Measurements from ENCODE around the gene TRIO.

The TRIO gene

GRCh38 chr5:14526493-14526892 lies 383.4 kb downstream of the TRIO start:
- H3K36me3 ChIP-seq, result no peaks in the 10 kb centered on the region
- TF ChIP-seq, protein P1, sequence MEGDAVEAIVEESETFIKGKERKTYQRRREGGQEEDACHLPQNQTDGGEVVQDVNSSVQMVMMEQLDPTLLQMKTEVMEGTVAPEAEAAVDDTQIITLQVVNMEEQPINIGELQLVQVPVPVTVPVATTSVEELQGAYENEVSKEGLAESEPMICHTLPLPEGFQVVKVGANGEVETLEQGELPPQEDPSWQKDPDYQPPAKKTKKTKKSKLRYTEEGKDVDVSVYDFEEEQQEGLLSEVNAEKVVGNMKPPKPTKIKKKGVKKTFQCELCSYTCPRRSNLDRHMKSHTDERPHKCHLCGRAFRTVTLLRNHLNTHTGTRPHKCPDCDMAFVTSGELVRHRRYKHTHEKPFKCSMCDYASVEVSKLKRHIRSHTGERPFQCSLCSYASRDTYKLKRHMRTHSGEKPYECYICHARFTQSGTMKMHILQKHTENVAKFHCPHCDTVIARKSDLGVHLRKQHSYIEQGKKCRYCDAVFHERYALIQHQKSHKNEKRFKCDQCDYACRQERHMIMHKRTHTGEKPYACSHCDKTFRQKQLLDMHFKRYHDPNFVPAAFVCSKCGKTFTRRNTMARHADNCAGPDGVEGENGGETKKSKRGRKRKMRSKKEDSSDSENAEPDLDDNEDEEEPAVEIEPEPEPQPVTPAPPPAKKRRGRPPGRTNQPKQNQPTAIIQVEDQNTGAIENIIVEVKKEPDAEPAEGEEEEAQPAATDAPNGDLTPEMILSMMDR (IDR thresholded peaks at IDR 0.05), result no peak
- H3K4me3 ChIP-seq, result no peak overlapping the region
- H3K4me1 ChIP-seq, result no peaks in the 10 kb centered on the region
- no peak overlapping the region for H3K27ac ChIP-seq
- no peaks in the 10 kb centered on the region for H3K9me3 ChIP-seq
- intact Hi-C loops (cut with DNase I; ENCODE audit: low total_unique reads), result no loop called here
- no peaks in the 10 kb centered on the region for H3K27me3 ChIP-seq
- no peak for DNase-seq

DNA sequence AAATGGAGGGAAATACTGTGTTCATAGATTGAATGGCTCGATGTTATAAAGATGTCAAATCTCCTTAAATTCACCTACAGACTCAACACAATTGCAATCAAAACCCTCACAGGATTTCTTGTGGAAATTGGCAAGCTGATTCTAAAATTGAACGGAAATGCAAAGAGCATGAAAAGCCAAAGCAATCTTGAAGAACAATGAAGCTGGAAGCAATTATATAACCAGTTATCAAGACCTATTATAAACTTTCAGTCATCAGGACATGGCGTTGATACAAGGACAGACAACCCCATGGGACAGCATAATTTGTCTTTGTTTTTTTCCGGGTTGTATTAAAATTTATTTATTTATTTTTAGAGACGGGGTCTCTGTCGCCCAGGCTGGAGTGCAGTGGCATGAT lies 385.0 kb downstream of the TRIO start:
- TF ChIP-seq, protein P1 (IDR thresholded peaks at IDR 0.05), result no peak
- Histone ChIP-seq H3K36me3 (no peaks in the 10 kb centered on the region), H3K4me3 (no peak overlapping the region), H3K9me3 (no peaks in the 10 kb centered on the region), H3K4me1 (no peaks in the 10 kb centered on the region), H3K27me3 (no peaks in the 10 kb centered on the region), H3K27ac (no peak overlapping the region)
- DNase-seq, result no peak
- intact Hi-C loops (cut with DNase I; ENCODE audit: low total_unique reads), result no loop called here

DNA sequence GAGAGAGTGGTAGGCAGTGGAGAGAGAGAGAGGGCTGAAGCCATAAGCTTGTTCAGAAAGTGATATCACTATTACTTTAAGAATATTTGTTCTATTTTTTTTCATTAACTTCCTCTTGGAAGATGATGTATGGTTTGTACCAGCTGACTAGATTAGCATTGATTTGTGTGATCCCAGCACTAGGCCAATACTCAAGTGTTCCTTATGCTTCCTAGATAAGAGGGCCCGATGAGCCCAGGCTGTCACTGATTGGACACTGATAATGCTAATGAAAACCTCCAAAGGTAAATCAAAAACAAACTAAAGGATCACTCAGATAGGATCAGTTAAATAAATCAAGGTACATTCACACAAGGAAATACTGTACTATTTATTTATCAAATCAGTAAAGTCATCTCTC lies 385.8 kb downstream of the TRIO start:
- TF ChIP-seq, protein P1 (IDR thresholded peaks at IDR 0.05), result no peak
- intact Hi-C loops (cut with DNase I; ENCODE audit: low total_unique reads), result no loop called here
- H3K4me3 ChIP-seq, result no peak overlapping the region
- DNase-seq, result no peak
- no peaks in the 10 kb centered on the region for H3K27me3 ChIP-seq
- H3K36me3 ChIP-seq, result no peaks in the 10 kb centered on the region
- H3K4me1 ChIP-seq, result no peaks in the 10 kb centered on the region
- H3K27ac ChIP-seq, result no peak overlapping the region
- H3K9me3 ChIP-seq, result no peaks in the 10 kb centered on the region

DNA sequence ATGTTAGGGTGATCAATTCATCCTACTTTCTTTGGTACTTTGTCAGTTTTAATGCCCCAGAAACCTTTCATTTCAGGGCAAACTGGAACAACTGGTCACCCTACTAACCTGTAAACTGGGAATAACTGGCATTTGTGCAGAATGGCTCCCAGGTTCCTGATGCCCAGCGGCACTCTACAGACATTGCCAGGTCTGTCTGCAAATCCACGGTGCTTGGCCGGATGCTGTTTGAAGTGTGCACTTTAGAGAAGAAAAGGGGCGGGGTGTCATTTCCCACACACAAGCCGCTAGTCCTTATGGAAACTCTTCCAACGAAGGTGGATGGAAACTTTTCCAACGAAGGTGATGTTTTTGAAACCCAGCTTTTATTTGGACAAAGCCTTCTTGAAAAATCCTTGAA lies 388.5 kb downstream of the TRIO start:
- no peak overlapping the region for H3K4me3 ChIP-seq
- no peaks in the 10 kb centered on the region for H3K4me1 ChIP-seq
- H3K27me3 ChIP-seq, result no peaks in the 10 kb centered on the region
- H3K9me3 ChIP-seq, result no peaks in the 10 kb centered on the region
- intact Hi-C loops (cut with DNase I; ENCODE audit: low total_unique reads), result loop anchor here (5.0 kb wide), 1 partner anchor 296 kb away; no protein-coding TSS in a partner anchor
- H3K36me3 ChIP-seq, result no peaks in the 10 kb centered on the region
- TF ChIP-seq, protein P1 (IDR thresholded peaks at IDR 0.05), result no peak
- H3K27ac ChIP-seq, result no peak overlapping the region
- no peak for DNase-seq

- intact Hi-C loops (cut with DNase I; ENCODE audit: low total_unique reads), result loop anchor here (5.0 kb wide), 1 partner anchor 295 kb away; no protein-coding TSS in a partner anchor
- TF ChIP-seq, protein P1 (IDR thresholded peaks at IDR 0.05), result no peak
- no peak for DNase-seq
These were observed 389.0 kb downstream of the TRIO start for GRCh38 chr5:14532180-14532579.

GRCh38 chr5:14534773-14535172 lies 391.6 kb downstream of the TRIO start:
- DNase-seq, result no peak
- Histone ChIP-seq H3K27ac (no peak overlapping the region), H3K36me3 (no peaks in the 10 kb centered on the region), H3K4me3 (no peak overlapping the region), H3K4me1 (no peaks in the 10 kb centered on the region), H3K27me3 (no peaks in the 10 kb centered on the region), H3K9me3 (no peaks in the 10 kb centered on the region)
- TF ChIP-seq, protein P1 (IDR thresholded peaks at IDR 0.05), result no peak
- intact Hi-C loops (cut with DNase I; ENCODE audit: low total_unique reads), result loop anchor here (5.0 kb wide), 1 partner anchor 293 kb away; no protein-coding TSS in a partner anchor

More at GRCh38 chr5:14532180-14532579, 389.0 kb downstream of the TRIO start:
- Histone ChIP-seq H3K36me3 (no peaks in the 10 kb centered on the region), H3K27ac (no peak overlapping the region), H3K27me3 (no peaks in the 10 kb centered on the region), H3K9me3 (no peaks in the 10 kb centered on the region), H3K4me3 (no peak overlapping the region), H3K4me1 (no peaks in the 10 kb centered on the region)
